ENCODE data around the gene HMCN1. TPM values are rescaled to one million over a fixed set of nuclear protein-coding genes. Genes with fewer than 3 reads are reported as not detected.
A peak's percentile ranks its signal among the peaks of the same experiment; 100 is the strongest.

The HMCN1 gene
- total RNA-seq, 1 experiment from 2014 or later: 21.4 TPM

GRCh38 chr1:185798505-185798904, 64.3 kb downstream of the HMCN1 start:
- Histone ChIP-seq H3K4me1 (replicated peaks) (no peaks in the 10 kb centered on the region), H3K36me3 (no peaks in the 10 kb centered on the region), H3K4me3 (no peak overlapping the region), H3K27me3 (replicated peaks) (no peaks in the 10 kb centered on the region), H3K27ac (no peak overlapping the region), H3K9me3 (replicated peaks) (no peaks in the 10 kb centered on the region; the same call in 1 of the 2 replicates)
- no peak for DNase-seq (ENCODE audit: low read depth in 1 of 2, low spot score in 2 of 2)

- Histone ChIP-seq H3K27ac (no peak overlapping the region), H3K4me3 (no peak overlapping the region), H3K4me1 (replicated peaks) (peaks cover 9% of the 10 kb centered on the region), H3K36me3 (no peaks in the 10 kb centered on the region), H3K9me3 (replicated peaks) (no peaks in the 10 kb centered on the region; the same call in 1 of the 2 replicates), H3K27me3 (replicated peaks) (no peaks in the 10 kb centered on the region)
- no peak for DNase-seq (ENCODE audit: low read depth in 1 of 2, low spot score in 2 of 2)
Measured at GRCh38 chr1:185803241-185803640, 69.0 kb downstream of the HMCN1 start.

GRCh38 chr1:185804206-185804605, 70.0 kb downstream of the HMCN1 start:
- H3K36me3 ChIP-seq: no peaks in the 10 kb centered on the region
- H3K27ac ChIP-seq: no peak overlapping the region
- no peak overlapping the region for H3K4me3 ChIP-seq
- H3K27me3 ChIP-seq (replicated peaks): no peaks in the 10 kb centered on the region
- no peaks in the 10 kb centered on the region for H3K9me3 ChIP-seq (replicated peaks)
- H3K4me1 ChIP-seq (replicated peaks): peaks cover 9% of the 10 kb centered on the region
- DNase-seq (ENCODE audit: low read depth in 1 of 2, low spot score in 2 of 2): peak in 1 of 2 experiments; percentile 22

- no peaks in the 10 kb centered on the region for H3K27me3 ChIP-seq (replicated peaks)
- H3K27ac ChIP-seq: no peak overlapping the region
- H3K4me1 ChIP-seq (replicated peaks): peaks cover 9% of the 10 kb centered on the region
- H3K36me3 ChIP-seq: no peaks in the 10 kb centered on the region
- no peak overlapping the region for H3K4me3 ChIP-seq
- DNase-seq (ENCODE audit: low read depth in 1 of 2, low spot score in 2 of 2): no peak
- H3K9me3 ChIP-seq (replicated peaks): no peaks in the 10 kb centered on the region
Measured at GRCh38 chr1:185804608-185805007, 70.4 kb downstream of the HMCN1 start.

GRCh38 chr1:185807275-185807674, 73.1 kb downstream of the HMCN1 start:
- no peak overlapping the region for H3K4me3 ChIP-seq
- H3K27me3 ChIP-seq (replicated peaks): no peaks in the 10 kb centered on the region
- H3K9me3 ChIP-seq (replicated peaks): no peaks in the 10 kb centered on the region
- no peak for DNase-seq (ENCODE audit: low read depth in 1 of 2, low spot score in 2 of 2)
- no peaks in the 10 kb centered on the region for H3K36me3 ChIP-seq
- H3K27ac ChIP-seq: no peak overlapping the region
- peaks cover 9% of the 10 kb centered on the region for H3K4me1 ChIP-seq (replicated peaks)

- Histone ChIP-seq H3K4me1 (replicated peaks) (peaks cover 9% of the 10 kb centered on the region), H3K4me3 (no peak overlapping the region), H3K27ac (no peak overlapping the region), H3K9me3 (replicated peaks) (no peaks in the 10 kb centered on the region), H3K27me3 (replicated peaks) (no peaks in the 10 kb centered on the region), H3K36me3 (no peaks in the 10 kb centered on the region)
- DNase-seq (ENCODE audit: low read depth in 1 of 2, low spot score in 2 of 2): no peak
Measured at GRCh38 chr1:185808631-185809030, 74.4 kb downstream of the HMCN1 start.

GRCh38 chr1:185811073-185811709, 77.0 kb downstream of the HMCN1 start:
- Histone ChIP-seq H3K27ac (no peak overlapping the region), H3K4me1 (replicated peaks) (no peaks in the 10 kb centered on the region), H3K4me3 (no peak overlapping the region), H3K36me3 (no peaks in the 10 kb centered on the region), H3K27me3 (replicated peaks) (no peaks in the 10 kb centered on the region), H3K9me3 (replicated peaks) (no peaks in the 10 kb centered on the region)
- no peak for DNase-seq (ENCODE audit: low read depth in 1 of 2, low spot score in 2 of 2)

- H3K27me3 ChIP-seq (replicated peaks): no peaks in the 10 kb centered on the region
- H3K36me3 ChIP-seq: no peaks in the 10 kb centered on the region
- no peak overlapping the region for H3K4me3 ChIP-seq
- H3K27ac ChIP-seq: no peak overlapping the region
- no peak for DNase-seq (ENCODE audit: low read depth in 1 of 2, low spot score in 2 of 2)
- no peaks in the 10 kb centered on the region for H3K9me3 ChIP-seq (replicated peaks)
- no peaks in the 10 kb centered on the region for H3K4me1 ChIP-seq (replicated peaks)
Measured at GRCh38 chr1:185812934-185813333, 78.7 kb downstream of the HMCN1 start.

- DNase-seq (ENCODE audit: low read depth in 1 of 2, low spot score in 2 of 2): peak in 1 of 2 experiments; percentile 66
- H3K9me3 ChIP-seq (replicated peaks): no peaks in the 10 kb centered on the region
- H3K27ac ChIP-seq: no peak overlapping the region
- no peaks in the 10 kb centered on the region for H3K36me3 ChIP-seq
- H3K4me1 ChIP-seq (replicated peaks): no peaks in the 10 kb centered on the region
- no peaks in the 10 kb centered on the region for H3K27me3 ChIP-seq (replicated peaks)
- H3K4me3 ChIP-seq: no peak overlapping the region
Measured at GRCh38 chr1:185813401-185813979, 79.3 kb downstream of the HMCN1 start.

- Histone ChIP-seq H3K9me3 (replicated peaks) (no peaks in the 10 kb centered on the region), H3K27me3 (replicated peaks) (no peaks in the 10 kb centered on the region), H3K4me1 (replicated peaks) (no peaks in the 10 kb centered on the region), H3K27ac (no peak overlapping the region), H3K4me3 (no peak overlapping the region), H3K36me3 (no peaks in the 10 kb centered on the region)
- DNase-seq (ENCODE audit: low read depth in 1 of 2, low spot score in 2 of 2): no peak
Measured at GRCh38 chr1:185816460-185816859, 82.3 kb downstream of the HMCN1 start.

GRCh38 chr1:185819798-185820197, 85.6 kb downstream of the HMCN1 start:
- Histone ChIP-seq H3K27me3 (replicated peaks) (no peaks in the 10 kb centered on the region), H3K9me3 (replicated peaks) (no peaks in the 10 kb centered on the region), H3K36me3 (no peaks in the 10 kb centered on the region), H3K27ac (no peak overlapping the region), H3K4me1 (replicated peaks) (peaks cover 13% of the 10 kb centered on the region), H3K4me3 (no peak overlapping the region)
- DNase-seq (ENCODE audit: low read depth in 1 of 2, low spot score in 2 of 2): no peak

GRCh38 chr1:185821612-185822385, 87.6 kb downstream of the HMCN1 start:
- no peaks in the 10 kb centered on the region for H3K27me3 ChIP-seq (replicated peaks)
- H3K36me3 ChIP-seq: no peaks in the 10 kb centered on the region
- peaks cover 13% of the 10 kb centered on the region for H3K4me1 ChIP-seq (replicated peaks)
- no peak overlapping the region for H3K4me3 ChIP-seq
- H3K9me3 ChIP-seq (replicated peaks): no peaks in the 10 kb centered on the region
- no peak for DNase-seq (ENCODE audit: low read depth in 1 of 2, low spot score in 2 of 2)
- H3K27ac ChIP-seq: no peak overlapping the region

GRCh38 chr1:185823467-185823866, 89.3 kb downstream of the HMCN1 start:
- no peaks in the 10 kb centered on the region for H3K9me3 ChIP-seq (replicated peaks)
- H3K27me3 ChIP-seq (replicated peaks): no peaks in the 10 kb centered on the region
- H3K4me1 ChIP-seq (replicated peaks): peaks cover 13% of the 10 kb centered on the region
- DNase-seq (ENCODE audit: low read depth in 1 of 2, low spot score in 2 of 2): no peak
- no peaks in the 10 kb centered on the region for H3K36me3 ChIP-seq
- no peak overlapping the region for H3K27ac ChIP-seq
- H3K4me3 ChIP-seq: no peak overlapping the region

GRCh38 chr1:185824106-185824505, 89.9 kb downstream of the HMCN1 start:
- no peak overlapping the region for H3K27ac ChIP-seq
- peaks cover 13% of the 10 kb centered on the region for H3K4me1 ChIP-seq (replicated peaks)
- peak in 1 of 2 experiments; percentile 29 for DNase-seq (ENCODE audit: low read depth in 1 of 2, low spot score in 2 of 2)
- no peak overlapping the region for H3K4me3 ChIP-seq
- H3K36me3 ChIP-seq: no peaks in the 10 kb centered on the region
- no peaks in the 10 kb centered on the region for H3K27me3 ChIP-seq (replicated peaks)
- no peaks in the 10 kb centered on the region for H3K9me3 ChIP-seq (replicated peaks)
